GM23338 (cell line): Measurements from ENCODE around the gene CYP27A1. TPM values are rescaled to one million over a fixed set of nuclear protein-coding genes. Genes with fewer than 3 reads are reported as not detected.

ENCODE experiments used
- ATAC-seq: fragments of 200-7000 bp; cut with Tn5 transposase; 3 replicates; pipeline ENCODE4 v1.9.1; 2020
- DNase-seq: peaks from one replicate; pipeline ENCODE4 v3.0.0-alpha.2; 2015; ENCODE audit warnings: low spot score
- H2AFZ ChIP-seq: fragments of 200-600 bp; sonication (generic); 2 replicates; pipeline ENCODE4 v1.8.0; 2016; ENCODE audit warnings: antibody characterized with exemption, mild to moderate bottlenecking, moderate library complexity
- H3F3A ChIP-seq: fragments of 200-600 bp; sonication (generic); replicated peaks from 2 replicates; pipeline ENCODE4 v1.8.0; 2017; ENCODE audit warnings: antibody characterized with exemption, mixed run types, low read depth
- H3K27ac ChIP-seq: fragments of 200-600 bp; sonication (generic); 2 replicates; pipeline ENCODE4 v1.6.1; 2016; ENCODE audit warnings: low read depth
- H3K27me3 ChIP-seq: fragments of 200-600 bp; sonication (generic); 2 replicates; pipeline ENCODE4 v1.8.0; 2016; ENCODE audit warnings: mild to moderate bottlenecking, mixed run types, moderate library complexity; ENCODE audit not compliant: insufficient read depth
- H3K36me3 ChIP-seq: fragments of 200-600 bp; sonication (generic); 2 replicates; pipeline ENCODE4 v1.8.0; 2016; ENCODE audit warnings: mild to moderate bottlenecking; ENCODE audit not compliant: insufficient read depth
- H3K4me1 ChIP-seq: fragments of 200-600 bp; sonication (generic); 2 replicates; pipeline ENCODE4 v1.8.0; 2016; ENCODE audit warnings: mild to moderate bottlenecking, moderate library complexity; ENCODE audit not compliant: insufficient read depth
- H3K4me2 ChIP-seq: fragments of 200-600 bp; sonication (generic); 2 replicates; pipeline ENCODE4 v1.7.1; 2017; ENCODE audit warnings: mixed run types
- H3K4me3 ChIP-seq: fragments of 200-600 bp; sonication (generic); 2 replicates; pipeline ENCODE4 v1.6.1; 2016; ENCODE audit warnings: mixed run types
- H3K79me2 ChIP-seq: fragments of 200-600 bp; sonication (generic); replicated peaks from 2 replicates; pipeline ENCODE4 v1.8.0; 2017; ENCODE audit warnings: mild to moderate bottlenecking; ENCODE audit not compliant: insufficient read depth
- H3K9me2 ChIP-seq: fragments of 200-600 bp; sonication (generic); 2 replicates; pipeline ENCODE4 v1.8.0; 2017; ENCODE audit not compliant: insufficient read depth
- H4K20me1 ChIP-seq: fragments of 200-600 bp; sonication (generic); replicated peaks from 2 replicates; pipeline ENCODE4 v1.8.0; 2017; ENCODE audit warnings: mild to moderate bottlenecking; ENCODE audit not compliant: insufficient read depth
- H3K27ac Mint-ChIP-seq: 2 replicates; pipeline ENCODE4 v1.8.0; 2020; ENCODE audit warnings: inconsistent platforms, mild to moderate bottlenecking, moderate library complexity, mixed read lengths
- H3K27me3 Mint-ChIP-seq: 3 replicates; pipeline ENCODE4 v1.8.0; 2022; ENCODE audit warnings: low read depth, mild to moderate bottlenecking, moderate library complexity, mixed read lengths, inconsistent platforms; ENCODE audit not compliant: insufficient read depth, poor library complexity
- H3K36me3 Mint-ChIP-seq: 3 replicates; pipeline ENCODE4 v1.8.0; 2021; ENCODE audit warnings: low read depth, mild to moderate bottlenecking, inconsistent platforms, moderate library complexity, mixed read lengths
- H3K4me1 Mint-ChIP-seq: 3 replicates; pipeline ENCODE4 v1.8.0; 2020; ENCODE audit warnings: mild to moderate bottlenecking, inconsistent platforms, mixed read lengths
- H3K4me3 Mint-ChIP-seq: 3 replicates; pipeline ENCODE4 v1.8.0; 2021; ENCODE audit warnings: moderate library complexity, mild to moderate bottlenecking, inconsistent platforms, mixed read lengths
- H3K9me3 Mint-ChIP-seq: 3 replicates; pipeline ENCODE4 v1.8.0; 2020; ENCODE audit warnings: moderate library complexity, mild to moderate bottlenecking, inconsistent platforms, mixed read lengths
- CTCF ChIP-seq, 2 experiments: fragments of 200-600 bp in 1 of 2; sonication (generic) in 1 of 2; conservative IDR thresholded peaks; 2 replicates each; pipeline versions ENCODE4 v1.5.1 to v1.6.1; 2016 to 2017; ENCODE audit warnings: antibody characterized with exemption in 2 of 2, low read depth in 2 of 2, mild to moderate bottlenecking in 2 of 2, moderate library complexity in 1 of 2
- ETS1 ChIP-seq: IDR thresholded peaks from 2 replicates; pipeline ENCODE4 v1.6.1; 2016; ENCODE audit warnings: antibody characterized with exemption
- EZH2 ChIP-seq: fragments of 200-600 bp; sonication (generic); IDR thresholded peaks from one replicate; pipeline ENCODE4 v1.8.0; 2017; ENCODE audit warnings: antibody characterized with exemption, mild to moderate bottlenecking, low read depth; ENCODE audit not compliant: unreplicated experiment
- EZH2phosphoT487 ChIP-seq: fragments of 200-600 bp; sonication (generic); IDR thresholded peaks from one replicate; pipeline ENCODE4 v1.8.1; 2018; ENCODE audit warnings: antibody characterized with exemption; ENCODE audit not compliant: unreplicated experiment
- JUNB ChIP-seq: IDR thresholded peaks from one replicate; pipeline ENCODE4 v1.6.1; 2016; ENCODE audit warnings: antibody characterized with exemption; ENCODE audit not compliant: unreplicated experiment
- NANOG ChIP-seq: IDR thresholded peaks from 2 replicates; pipeline ENCODE4 v1.6.1; 2016; ENCODE audit warnings: antibody characterized with exemption, borderline replicate concordance
- POLR2AphosphoS5 ChIP-seq: IDR thresholded peaks from 2 replicates; pipeline ENCODE4 v1.6.1; 2016; ENCODE audit warnings: antibody characterized with exemption, low read depth
- REST ChIP-seq: IDR thresholded peaks from one replicate; pipeline ENCODE4 v1.6.1; 2018; ENCODE audit warnings: antibody characterized with exemption; ENCODE audit not compliant: unreplicated experiment
- ZNF114 ChIP-seq: fragments of 250-450 bp; sonication (Bioruptor Pico); IDR thresholded peaks from 2 replicates; pipeline ENCODE4 v1.5.0; 2020; ENCODE audit warnings: mild to moderate bottlenecking, moderate library complexity
- polyA plus RNA-seq: library from polyadenylated mRNA; unstranded; fragments of >200 nt; fragmentation: Nextera tagmentation; extraction: Ambion mirVana; gene quantifications from 2 replicates; pipeline ENCODE4 v1.2.1, GENCODE V29; 2016
- total RNA-seq: library from RNA; depleted of rRNA; stranded (reverse); fragments of >200 nt; shearing (Covaris generic); gene quantifications from 2 replicates; pipeline ENCODE4 v1.2.3, GENCODE V29; 2014

Gene CYP27A1
- total and polyA plus RNA-seq, 2 experiments from 2014 or later = 2.2 to 6.9 TPM

- H4K20me1 ChIP-seq = no peaks in the 10 kb centered on the region
- no peaks in the 10 kb centered on the region for H3K79me2 ChIP-seq
- no peaks in the 10 kb centered on the region for H3F3A ChIP-seq
- H2AFZ ChIP-seq = no peak overlapping the region
- H3K9me2 ChIP-seq = no peaks in the 10 kb centered on the region
- no peaks in the 10 kb centered on the region for H3K9me3 Mint-ChIP-seq
- peaks cover 13% of the 10 kb centered on the region for H3K4me1 Mint-ChIP-seq
- H3K4me2 ChIP-seq = no peak overlapping the region
- H3K4me1 ChIP-seq = no peaks in the 10 kb centered on the region
- peak; percentile 39; the same call in 2 of the 3 replicates for ATAC-seq
- no peaks in the 10 kb centered on the region for H3K27me3 ChIP-seq
- no peak for TF ChIP-seq POLR2AphosphoS5
- no peak for TF ChIP-seq NANOG
- TF ChIP-seq EZH2 = no peak
- TF ChIP-seq JUNB = no peak
- TF ChIP-seq ETS1 = no peak
- no peak for TF ChIP-seq REST
- no peaks in the 10 kb centered on the region for H3K36me3 ChIP-seq
- peaks cover 5% of the 10 kb centered on the region for H3K27me3 Mint-ChIP-seq
- no peak overlapping the region for H3K27ac ChIP-seq
- no peak overlapping the region for H3K4me3 Mint-ChIP-seq
- no peak overlapping the region for H3K27ac Mint-ChIP-seq
- no peaks in the 10 kb centered on the region for H3K36me3 Mint-ChIP-seq
- H3K4me3 ChIP-seq = no peak overlapping the region
- DNase-seq = no peak
Measured at GRCh38 chr2:218822622-218823021, 40.7 kb downstream of the CYP27A1 start.

GRCh38 chr2:218823196-218823855 lies 41.4 kb downstream of the CYP27A1 start:
- Mint-ChIP-seq H3K4me1 (peaks cover 13% of the 10 kb centered on the region), H3K27me3 (peaks cover 5% of the 10 kb centered on the region), H3K4me3 (no peak overlapping the region), H3K9me3 (no peaks in the 10 kb centered on the region), H3K36me3 (no peaks in the 10 kb centered on the region), H3K27ac (no peak overlapping the region)
- ATAC-seq (no peak), DNase-seq (no peak)
- Histone ChIP-seq H3K79me2 (no peaks in the 10 kb centered on the region), H3K4me3 (no peak overlapping the region), H4K20me1 (no peaks in the 10 kb centered on the region), H2AFZ (no peak overlapping the region), H3K4me1 (no peaks in the 10 kb centered on the region), H3K36me3 (no peaks in the 10 kb centered on the region), H3K4me2 (no peak overlapping the region), H3K9me2 (no peaks in the 10 kb centered on the region), H3K27ac (no peak overlapping the region), H3K27me3 (no peaks in the 10 kb centered on the region), H3F3A (no peaks in the 10 kb centered on the region)
- TF ChIP-seq CTCF (conservative IDR thresholded peaks at IDR 0.05; ENCODE audit: low read depth in 2 of 2) (no peak), JUNB (no peak), NANOG (no peak), ZNF114 (no peak), EZH2phosphoT487 (no peak)
